ENCODE measurements around the gene SH2B2. TPM values are rescaled to one million over a fixed set of nuclear protein-coding genes. Genes with fewer than 3 reads are reported as not detected.

The SH2B2 gene
- total RNA-seq, 4 donors from 2014 or later = 5.1 to 6.5 (median 5.6) TPM

- H3K9me3 ChIP-seq = no peaks in the 10 kb centered on the region
- no peak overlapping the region for H3K4me3 ChIP-seq
- H3K27me3 ChIP-seq = no peaks in the 10 kb centered on the region
- no peak for DNase-seq (ENCODE audit: low spot score in 2 of 2)
- no peak overlapping the region for H3K27ac ChIP-seq
- 64% methylated on average over 9 of the region's 9 CpGs for WGBS
- peaks cover 5% of the 10 kb centered on the region for H3K36me3 ChIP-seq
- TF ChIP-seq POLR2AphosphoS5 (IDR thresholded peaks at IDR 0.05) (no peak), POLR2A (IDR thresholded peaks at IDR 0.05) (no peak), EP300 (IDR thresholded peaks at IDR 0.05) (no peak)
- TF ChIP-seq, protein P1, sequence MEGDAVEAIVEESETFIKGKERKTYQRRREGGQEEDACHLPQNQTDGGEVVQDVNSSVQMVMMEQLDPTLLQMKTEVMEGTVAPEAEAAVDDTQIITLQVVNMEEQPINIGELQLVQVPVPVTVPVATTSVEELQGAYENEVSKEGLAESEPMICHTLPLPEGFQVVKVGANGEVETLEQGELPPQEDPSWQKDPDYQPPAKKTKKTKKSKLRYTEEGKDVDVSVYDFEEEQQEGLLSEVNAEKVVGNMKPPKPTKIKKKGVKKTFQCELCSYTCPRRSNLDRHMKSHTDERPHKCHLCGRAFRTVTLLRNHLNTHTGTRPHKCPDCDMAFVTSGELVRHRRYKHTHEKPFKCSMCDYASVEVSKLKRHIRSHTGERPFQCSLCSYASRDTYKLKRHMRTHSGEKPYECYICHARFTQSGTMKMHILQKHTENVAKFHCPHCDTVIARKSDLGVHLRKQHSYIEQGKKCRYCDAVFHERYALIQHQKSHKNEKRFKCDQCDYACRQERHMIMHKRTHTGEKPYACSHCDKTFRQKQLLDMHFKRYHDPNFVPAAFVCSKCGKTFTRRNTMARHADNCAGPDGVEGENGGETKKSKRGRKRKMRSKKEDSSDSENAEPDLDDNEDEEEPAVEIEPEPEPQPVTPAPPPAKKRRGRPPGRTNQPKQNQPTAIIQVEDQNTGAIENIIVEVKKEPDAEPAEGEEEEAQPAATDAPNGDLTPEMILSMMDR (IDR thresholded peaks at IDR 0.05) = no peak
- peaks cover 13% of the 10 kb centered on the region for H3K4me1 ChIP-seq
Observed at GRCh38 chr7:102310414-102310815, 23.7 kb downstream of the SH2B2 start.

DNA sequence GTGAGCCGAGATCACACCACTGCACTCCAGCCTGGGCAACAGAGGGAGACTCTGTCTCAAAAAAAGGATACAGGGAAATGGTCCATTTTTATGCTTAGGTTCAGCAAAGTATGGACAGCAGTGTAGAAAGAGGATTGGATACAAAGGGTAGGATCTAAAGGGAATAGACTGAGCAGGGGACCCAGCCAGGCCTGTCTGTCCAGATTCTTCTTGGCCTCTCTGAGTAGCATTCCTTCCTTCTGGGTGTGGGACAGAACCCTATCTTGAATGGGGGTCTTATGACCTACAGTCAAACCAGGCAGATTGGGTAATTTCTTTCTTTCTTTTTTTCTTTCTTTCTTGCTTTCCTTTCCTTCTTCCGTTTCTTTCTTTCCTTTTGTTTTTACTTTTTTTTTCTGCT lies 25.6 kb downstream of the SH2B2 start:
- Histone ChIP-seq H3K9me3 (no peaks in the 10 kb centered on the region), H3K27me3 (no peaks in the 10 kb centered on the region), H3K27ac (no peak overlapping the region), H3K36me3 (peaks cover 6% of the 10 kb centered on the region), H3K4me3 (no peak overlapping the region), H3K4me1 (peaks cover 2% of the 10 kb centered on the region)
- TF ChIP-seq POLR2AphosphoS5 (IDR thresholded peaks at IDR 0.05) (no peak), EP300 (IDR thresholded peaks at IDR 0.05) (no peak), POLR2A (IDR thresholded peaks at IDR 0.05) (no peak)
- TF ChIP-seq, protein P1 (IDR thresholded peaks at IDR 0.05) = no peak
- no peak for DNase-seq (ENCODE audit: low spot score in 2 of 2)
- WGBS = 97% methylated on average over 2 of the region's 2 CpGs

GRCh38 chr7:102313997-102314780 lies 27.5 kb downstream of the SH2B2 start:
- no peaks in the 10 kb centered on the region for H3K9me3 ChIP-seq
- H3K4me3 ChIP-seq = no peak overlapping the region
- no peaks in the 10 kb centered on the region for H3K4me1 ChIP-seq
- peaks cover 7% of the 10 kb centered on the region for H3K36me3 ChIP-seq
- TF ChIP-seq POLR2AphosphoS5 (IDR thresholded peaks at IDR 0.05) (no peak), POLR2A (IDR thresholded peaks at IDR 0.05) (no peak), EP300 (IDR thresholded peaks at IDR 0.05) (no peak)
- TF ChIP-seq, protein P1 (IDR thresholded peaks at IDR 0.05) = no peak
- WGBS = 91% methylated on average over 19 of the region's 22 CpGs
- DNase-seq (ENCODE audit: low spot score in 2 of 2) = no peak
- no peaks in the 10 kb centered on the region for H3K27me3 ChIP-seq
- H3K27ac ChIP-seq = no peak overlapping the region

GRCh38 chr7:102317231-102318059 lies 30.8 kb downstream of the SH2B2 start:
- TF ChIP-seq POLR2A (IDR thresholded peaks at IDR 0.05) = no peak
- TF ChIP-seq, protein P1 (IDR thresholded peaks at IDR 0.05) = no peak
- no peak for TF ChIP-seq POLR2AphosphoS5 (IDR thresholded peaks at IDR 0.05)
- TF ChIP-seq EP300 (IDR thresholded peaks at IDR 0.05) = no peak
- DNase-seq (ENCODE audit: low spot score in 2 of 2) = no peak
- WGBS = 85% methylated on average over 22 of the region's 24 CpGs
- H3K4me1 ChIP-seq = peaks cover 9% of the 10 kb centered on the region
- no peak overlapping the region for H3K27ac ChIP-seq
- H3K4me3 ChIP-seq = no peak overlapping the region
- no peaks in the 10 kb centered on the region for H3K9me3 ChIP-seq
- H3K27me3 ChIP-seq = peaks cover 5% of the 10 kb centered on the region
- H3K36me3 ChIP-seq = peaks cover 7% of the 10 kb centered on the region

DNA sequence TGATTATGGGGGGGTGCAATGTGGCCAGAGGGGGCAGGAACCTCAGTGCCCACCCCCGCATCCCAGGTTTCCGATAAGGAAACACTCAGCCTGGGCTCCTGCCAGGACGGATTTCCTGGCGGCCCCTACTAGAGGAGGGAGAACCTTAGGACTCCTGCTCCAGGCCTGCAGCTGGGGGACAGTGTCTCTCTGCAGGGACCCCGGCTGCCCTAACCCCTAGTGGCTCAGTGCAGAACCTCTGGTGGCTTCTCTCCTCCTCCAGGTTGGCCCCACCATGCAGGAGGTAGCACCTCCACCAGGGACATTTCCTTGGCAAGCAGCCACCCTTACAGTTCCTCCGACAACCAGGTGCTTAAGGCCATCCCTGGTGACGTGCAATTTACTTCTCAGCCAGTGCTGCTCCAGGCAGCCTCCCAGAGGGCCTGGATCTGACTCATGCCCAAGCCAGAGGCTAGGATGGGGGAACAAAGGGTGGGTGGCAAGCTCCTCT lies 31.9 kb downstream of the SH2B2 start:
- H3K27ac ChIP-seq = no peak overlapping the region
- H3K27me3 ChIP-seq = peaks cover 5% of the 10 kb centered on the region
- H3K4me1 ChIP-seq = peaks cover 9% of the 10 kb centered on the region
- no peak for DNase-seq (ENCODE audit: low spot score in 2 of 2)
- TF ChIP-seq EP300 (IDR thresholded peaks at IDR 0.05) = no peak
- TF ChIP-seq POLR2A (IDR thresholded peaks at IDR 0.05) = no peak
- TF ChIP-seq, protein P1 (IDR thresholded peaks at IDR 0.05) = no peak
- TF ChIP-seq POLR2AphosphoS5 (IDR thresholded peaks at IDR 0.05) = no peak
- 65% methylated on average over 7 of the region's 7 CpGs for WGBS
- H3K36me3 ChIP-seq = peaks cover 7% of the 10 kb centered on the region
- H3K9me3 ChIP-seq = no peaks in the 10 kb centered on the region
- H3K4me3 ChIP-seq = no peak overlapping the region

Measured in suprapubic skin (tissue), 4 donors.